WTC11 (cell line): ENCODE data around the gene PAIP2. TPM values are rescaled to one million over a fixed set of nuclear protein-coding genes. Genes with fewer than 3 reads are reported as not detected.

Experiments used
- ATAC-seq: fragments of 200-7000 bp; cut with Tn5 transposase; 2 replicates; pipeline ENCODE4 v1.10.0; 2021; ENCODE audit warnings: mild to moderate bottlenecking, moderate library complexity
- CTCF ChIA-PET: fragments of 300-600 bp; sonication (Branson Sonifier 250); formaldehyde crosslinking; loops from one replicate; lab custom pipeline; 2021; ENCODE audit warnings: antibody characterized with exemption; lab: Charles Lee
- POLR2A ChIA-PET: fragments of 350-600 bp; sonication (Branson Sonifier 250); formaldehyde crosslinking; loops from one replicate; lab custom pipeline; 2021; ENCODE audit warnings: antibody characterized with exemption; lab: Charles Lee
- DNase-seq: peaks from one replicate; pipeline ENCODE4 v3.0.0; 2021; ENCODE audit warnings: low spot score
- H3K27ac Mint-ChIP-seq: 2 replicates; pipeline ENCODE4 v1.8.0; 2021; ENCODE audit warnings: mixed read lengths
- H3K27me3 Mint-ChIP-seq: 2 replicates; pipeline ENCODE4 v1.8.0; 2021; ENCODE audit warnings: low read depth, mild to moderate bottlenecking, moderate library complexity, mixed read lengths
- H3K36me3 Mint-ChIP-seq: 2 replicates; pipeline ENCODE4 v1.8.0; 2021; ENCODE audit warnings: mixed read lengths
- H3K4me1 Mint-ChIP-seq: 2 replicates; pipeline ENCODE4 v1.8.0; 2022; ENCODE audit warnings: mixed read lengths
- H3K4me3 Mint-ChIP-seq: 2 replicates; pipeline ENCODE4 v1.8.0; 2021; ENCODE audit warnings: mild to moderate bottlenecking, moderate library complexity, mixed read lengths
- H3K9me3 Mint-ChIP-seq: 2 replicates; pipeline ENCODE4 v1.8.0; 2021; ENCODE audit warnings: mixed read lengths
- CREM ChIP-seq: sonication (generic); formaldehyde crosslinking; IDR thresholded peaks from 2 replicates; pipeline ENCODE4 v1.8.1; 2022; ENCODE audit warnings: mild to moderate bottlenecking, missing genetic modification reagents, moderate library complexity
- EMX1 ChIP-seq: fragments of 250-450 bp; sonication (Bioruptor Pico); IDR thresholded peaks from 2 replicates; pipeline ENCODE4 v1.8.0; 2021; ENCODE audit warnings: mild to moderate bottlenecking
- ESRRA ChIP-seq: sonication (generic); formaldehyde crosslinking; IDR thresholded peaks from 2 replicates; pipeline ENCODE4 v1.8.1; 2022; ENCODE audit warnings: mild to moderate bottlenecking, missing genetic modification reagents, borderline replicate concordance
- ETV6 ChIP-seq: sonication (generic); formaldehyde crosslinking; IDR thresholded peaks from 2 replicates; pipeline ENCODE4 v1.8.1; 2022; ENCODE audit warnings: mild to moderate bottlenecking, missing genetic modification reagents
- FOXJ3 ChIP-seq: sonication (generic); formaldehyde crosslinking; IDR thresholded peaks from 2 replicates; pipeline ENCODE4 v1.9.0; 2021; ENCODE audit warnings: missing genetic modification reagents, mild to moderate bottlenecking, borderline replicate concordance
- GTF2I ChIP-seq: fragments of 250-450 bp; sonication (Bioruptor Pico); conservative IDR thresholded peaks from 2 replicates; pipeline ENCODE4 v1.4.0; 2021; ENCODE audit warnings: mild to moderate bottlenecking
- KAT7 ChIP-seq: sonication (generic); formaldehyde crosslinking; IDR thresholded peaks from 2 replicates; pipeline ENCODE4 v1.8.1; 2023; ENCODE audit warnings: missing genetic modification reagents, mild to moderate bottlenecking, borderline replicate concordance
- NFE2L1 ChIP-seq: sonication (generic); formaldehyde crosslinking; IDR thresholded peaks from 2 replicates; pipeline ENCODE4 v1.8.1; 2023; ENCODE audit warnings: missing genetic modification reagents
- NFYB ChIP-seq: sonication (generic); formaldehyde crosslinking; conservative IDR thresholded peaks from 2 replicates; pipeline ENCODE4 v1.8.0; 2022; ENCODE audit warnings: low read depth, missing genetic modification reagents
- NR2C2 ChIP-seq: sonication (generic); formaldehyde crosslinking; IDR thresholded peaks from 2 replicates; pipeline ENCODE4 v1.8.0; 2022; ENCODE audit warnings: mild to moderate bottlenecking, missing genetic modification reagents
- RORB ChIP-seq: fragments of 250-450 bp; sonication (Bioruptor Pico); IDR thresholded peaks from 2 replicates; pipeline ENCODE4 v1.9.0; 2021; ENCODE audit warnings: mild to moderate bottlenecking
- SP1 ChIP-seq: sonication (generic); formaldehyde crosslinking; conservative IDR thresholded peaks from 2 replicates; pipeline ENCODE4 v1.8.1; 2022; ENCODE audit warnings: missing genetic modification reagents
- ZNF138 ChIP-seq: sonication (generic); formaldehyde crosslinking; conservative IDR thresholded peaks from 2 replicates; pipeline ENCODE4 v1.8.1; 2022; ENCODE audit warnings: mild to moderate bottlenecking, moderate library complexity, missing genetic modification reagents
- ZNF219 ChIP-seq: sonication (generic); formaldehyde crosslinking; IDR thresholded peaks from 2 replicates; pipeline ENCODE4 v1.8.0; 2023; ENCODE audit warnings: missing genetic modification reagents, mild to moderate bottlenecking, borderline replicate concordance
- ZNF396 ChIP-seq: fragments of 250-450 bp; sonication (Bioruptor Pico); IDR thresholded peaks from 2 replicates; pipeline ENCODE4 v1.8.0; 2021; ENCODE audit warnings: mild to moderate bottlenecking, moderate library complexity, borderline replicate concordance
- ZNF671 ChIP-seq: fragments of 250-450 bp; sonication (Bioruptor Pico); IDR thresholded peaks from 2 replicates; pipeline ENCODE4 v1.8.0; 2021; ENCODE audit warnings: mild to moderate bottlenecking
- total RNA-seq: library from RNA; stranded (reverse); gene quantifications from 3 replicates; pipeline ENCODE4 v1.2.3, GENCODE V29; 2021
- TF ChIP-seq, protein P1 (sequence below): sonication (generic); formaldehyde crosslinking; IDR thresholded peaks from 2 replicates; pipeline ENCODE4 v1.8.0; 2022; ENCODE audit warnings: mild to moderate bottlenecking, missing genetic modification reagents
- TF ChIP-seq, protein P2 (sequence below): fragments of 250-450 bp; sonication (Bioruptor Pico); IDR thresholded peaks from 2 replicates; pipeline ENCODE4 v1.9.0; 2021; ENCODE audit warnings: moderate library complexity, mild to moderate bottlenecking, inconsistent platforms, borderline replicate concordance
- TF ChIP-seq, protein P3 (sequence below): sonication (generic); formaldehyde crosslinking; IDR thresholded peaks from 2 replicates; pipeline ENCODE4 v1.8.1; 2022; ENCODE audit warnings: low read depth, mild to moderate bottlenecking, moderate library complexity, missing genetic modification reagents, borderline replicate concordance
- TF ChIP-seq, protein P4 (sequence below): sonication (generic); formaldehyde crosslinking; IDR thresholded peaks from 2 replicates; pipeline ENCODE4 v1.8.0; 2022; ENCODE audit warnings: mild to moderate bottlenecking, missing genetic modification reagents
- TF ChIP-seq, protein P5 (sequence below): sonication (generic); formaldehyde crosslinking; IDR thresholded peaks from 2 replicates; pipeline ENCODE4 v1.8.1; 2022; ENCODE audit warnings: low read depth, missing genetic modification reagents, borderline replicate concordance
- TF ChIP-seq, protein P6 (sequence below): sonication (generic); formaldehyde crosslinking; IDR thresholded peaks from 2 replicates; pipeline ENCODE4 v1.8.0; 2022; ENCODE audit warnings: mild to moderate bottlenecking, missing genetic modification reagents
- TF ChIP-seq, protein P7 (sequence below): fragments of 250-450 bp; sonication (Bioruptor Pico); IDR thresholded peaks from 2 replicates; pipeline ENCODE4 v1.9.0; 2021; ENCODE audit warnings: mild to moderate bottlenecking
- TF ChIP-seq, protein P8 (sequence below): sonication (generic); formaldehyde crosslinking; IDR thresholded peaks from 2 replicates; pipeline ENCODE4 v1.8.1; 2023; ENCODE audit warnings: mild to moderate bottlenecking, missing genetic modification reagents

Gene PAIP2
- total RNA-seq, 1 experiment from 2014 or later: 126 TPM

DNA sequence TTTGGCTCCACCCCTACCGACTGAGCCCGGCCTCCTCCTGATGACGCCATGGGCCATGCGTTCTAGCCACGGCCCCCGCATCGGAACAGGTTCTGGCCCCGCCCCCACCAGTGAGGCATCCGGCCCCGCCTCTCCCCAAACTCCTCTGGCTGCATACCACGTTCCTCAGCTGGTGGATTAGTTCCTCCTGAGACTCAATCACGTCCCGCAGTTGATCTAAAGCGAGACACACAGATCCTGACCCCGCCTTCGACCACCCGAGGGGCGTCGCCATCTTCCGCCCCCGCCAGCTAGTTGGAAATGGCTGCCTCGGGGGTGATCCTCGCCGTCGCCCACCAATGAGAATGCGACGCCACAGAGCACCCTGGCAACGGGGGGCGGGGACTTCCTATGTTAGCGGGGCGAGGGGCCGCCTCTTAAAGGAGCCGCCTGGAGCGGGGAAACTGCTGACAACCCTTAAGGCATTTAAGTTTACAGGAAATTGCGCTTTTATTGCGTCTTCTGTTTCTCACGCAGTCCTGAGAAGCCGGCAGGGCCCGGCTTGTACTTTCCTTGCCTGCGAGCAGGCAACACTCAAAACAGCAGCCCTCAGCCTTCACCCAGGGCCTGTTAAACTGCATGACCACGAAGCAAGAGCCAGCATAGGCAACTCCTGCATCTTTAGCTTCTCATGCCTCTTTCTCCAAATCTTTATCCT is 62.3 kb downstream of the PAIP2 start, which contains the start of gene SPATA24:
Gene SPATA24 (minus strand): TSS at position 303 of the 697 bp plus-strand sequence. CDS start 29 bp downstream, at position 274.
- DNase-seq (peak; percentile 98), ATAC-seq (peak; percentile 93)
- CTCF ChIA-PET: interaction anchor here (0.6 to 3.4 kb wide), 9 partner anchors 11 to 371 kb away, joined by 3 to 31 read pairs (median 3); partner anchors contain the start of genes CXXC5 and PROB1
- POLR2A ChIA-PET: interaction anchor here (0.9 to 1.5 kb wide), 5 partner anchors 9 to 130 kb away, joined by 3 to 4 read pairs (median 4); partner anchors contain the start of genes DNAJC18, PAIP2 and PROB1
- no peaks in the 10 kb centered on the region for H3K27me3 Mint-ChIP-seq
- peak within 1 kb of the TSS; percentile 100 for H3K27ac Mint-ChIP-seq
- peak within 1 kb of the TSS; percentile 94 for H3K4me3 Mint-ChIP-seq
- H3K9me3 Mint-ChIP-seq: no peaks in the 10 kb centered on the region
- H3K4me1 Mint-ChIP-seq: peaks cover 16% of the 10 kb centered on the region
- TF ChIP-seq, protein P1, sequence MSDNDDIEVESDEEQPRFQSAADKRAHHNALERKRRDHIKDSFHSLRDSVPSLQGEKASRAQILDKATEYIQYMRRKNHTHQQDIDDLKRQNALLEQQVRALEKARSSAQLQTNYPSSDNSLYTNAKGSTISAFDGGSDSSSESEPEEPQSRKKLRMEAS (CRISPR knock-in tag): peak; percentile 87
- TF ChIP-seq, protein P2, sequence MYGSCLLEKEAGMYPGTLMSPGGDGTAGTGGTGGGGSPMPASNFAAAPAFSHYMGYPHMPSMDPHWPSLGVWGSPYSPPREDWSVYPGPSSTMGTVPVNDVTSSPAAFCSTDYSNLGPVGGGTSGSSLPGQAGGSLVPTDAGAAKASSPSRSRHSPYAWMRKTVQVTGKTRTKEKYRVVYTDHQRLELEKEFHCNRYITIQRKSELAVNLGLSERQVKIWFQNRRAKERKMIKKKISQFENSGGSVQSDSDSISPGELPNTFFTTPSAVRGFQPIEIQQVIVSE (CRISPR knock-in tag): no peak
- TF ChIP-seq NR2C2 (CRISPR knock-in tag) (no peak), ETV6 (CRISPR knock-in tag) (peak; percentile 81), ZNF219 (no peak), RORB (CRISPR knock-in tag) (no peak), ESRRA (CRISPR knock-in tag) (no peak), NFYB (peak; percentile 76), ZNF396 (CRISPR knock-in tag) (no peak), SP1 (CRISPR knock-in tag) (peak; percentile 88), FOXJ3 (CRISPR knock-in tag) (no peak), KAT7 (CRISPR knock-in tag) (no peak), NFE2L1 (CRISPR knock-in tag) (no peak), GTF2I (no peak), EMX1 (CRISPR knock-in tag) (no peak), ZNF138 (CRISPR knock-in tag) (no peak), ZNF671 (CRISPR knock-in tag) (no peak), CREM (peak; percentile 20; the same call in 1 of the 2 replicates)
- TF ChIP-seq, protein P3, sequence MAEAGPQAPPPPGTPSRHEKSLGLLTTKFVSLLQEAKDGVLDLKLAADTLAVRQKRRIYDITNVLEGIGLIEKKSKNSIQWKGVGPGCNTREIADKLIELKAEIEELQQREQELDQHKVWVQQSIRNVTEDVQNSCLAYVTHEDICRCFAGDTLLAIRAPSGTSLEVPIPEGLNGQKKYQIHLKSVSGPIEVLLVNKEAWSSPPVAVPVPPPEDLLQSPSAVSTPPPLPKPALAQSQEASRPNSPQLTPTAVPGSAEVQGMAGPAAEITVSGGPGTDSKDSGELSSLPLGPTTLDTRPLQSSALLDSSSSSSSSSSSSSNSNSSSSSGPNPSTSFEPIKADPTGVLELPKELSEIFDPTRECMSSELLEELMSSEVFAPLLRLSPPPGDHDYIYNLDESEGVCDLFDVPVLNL (CRISPR knock-in tag): no peak
- TF ChIP-seq, protein P4, sequence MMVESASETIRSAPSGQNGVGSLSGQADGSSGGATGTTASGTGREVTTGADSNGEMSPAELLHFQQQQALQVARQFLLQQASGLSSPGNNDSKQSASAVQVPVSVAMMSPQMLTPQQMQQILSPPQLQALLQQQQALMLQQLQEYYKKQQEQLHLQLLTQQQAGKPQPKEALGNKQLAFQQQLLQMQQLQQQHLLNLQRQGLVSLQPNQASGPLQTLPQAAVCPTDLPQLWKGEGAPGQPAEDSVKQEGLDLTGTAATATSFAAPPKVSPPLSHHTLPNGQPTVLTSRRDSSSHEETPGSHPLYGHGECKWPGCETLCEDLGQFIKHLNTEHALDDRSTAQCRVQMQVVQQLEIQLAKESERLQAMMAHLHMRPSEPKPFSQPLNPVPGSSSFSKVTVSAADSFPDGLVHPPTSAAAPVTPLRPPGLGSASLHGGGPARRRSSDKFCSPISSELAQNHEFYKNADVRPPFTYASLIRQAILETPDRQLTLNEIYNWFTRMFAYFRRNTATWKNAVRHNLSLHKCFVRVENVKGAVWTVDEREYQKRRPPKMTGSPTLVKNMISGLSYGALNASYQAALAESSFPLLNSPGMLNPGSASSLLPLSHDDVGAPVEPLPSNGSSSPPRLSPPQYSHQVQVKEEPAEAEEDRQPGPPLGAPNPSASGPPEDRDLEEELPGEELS: 0 out of 2 replicates have a peak, but pooled peaks have one; percentile 31
- TF ChIP-seq, protein P5, sequence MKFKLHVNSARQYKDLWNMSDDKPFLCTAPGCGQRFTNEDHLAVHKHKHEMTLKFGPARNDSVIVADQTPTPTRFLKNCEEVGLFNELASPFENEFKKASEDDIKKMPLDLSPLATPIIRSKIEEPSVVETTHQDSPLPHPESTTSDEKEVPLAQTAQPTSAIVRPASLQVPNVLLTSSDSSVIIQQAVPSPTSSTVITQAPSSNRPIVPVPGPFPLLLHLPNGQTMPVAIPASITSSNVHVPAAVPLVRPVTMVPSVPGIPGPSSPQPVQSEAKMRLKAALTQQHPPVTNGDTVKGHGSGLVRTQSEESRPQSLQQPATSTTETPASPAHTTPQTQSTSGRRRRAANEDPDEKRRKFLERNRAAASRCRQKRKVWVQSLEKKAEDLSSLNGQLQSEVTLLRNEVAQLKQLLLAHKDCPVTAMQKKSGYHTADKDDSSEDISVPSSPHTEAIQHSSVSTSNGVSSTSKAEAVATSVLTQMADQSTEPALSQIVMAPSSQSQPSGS (CRISPR knock-in tag): no peak
- TF ChIP-seq, protein P6, sequence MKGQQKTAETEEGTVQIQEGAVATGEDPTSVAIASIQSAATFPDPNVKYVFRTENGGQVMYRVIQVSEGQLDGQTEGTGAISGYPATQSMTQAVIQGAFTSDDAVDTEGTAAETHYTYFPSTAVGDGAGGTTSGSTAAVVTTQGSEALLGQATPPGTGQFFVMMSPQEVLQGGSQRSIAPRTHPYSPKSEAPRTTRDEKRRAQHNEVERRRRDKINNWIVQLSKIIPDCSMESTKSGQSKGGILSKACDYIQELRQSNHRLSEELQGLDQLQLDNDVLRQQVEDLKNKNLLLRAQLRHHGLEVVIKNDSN: no peak
- TF ChIP-seq, protein P7, sequence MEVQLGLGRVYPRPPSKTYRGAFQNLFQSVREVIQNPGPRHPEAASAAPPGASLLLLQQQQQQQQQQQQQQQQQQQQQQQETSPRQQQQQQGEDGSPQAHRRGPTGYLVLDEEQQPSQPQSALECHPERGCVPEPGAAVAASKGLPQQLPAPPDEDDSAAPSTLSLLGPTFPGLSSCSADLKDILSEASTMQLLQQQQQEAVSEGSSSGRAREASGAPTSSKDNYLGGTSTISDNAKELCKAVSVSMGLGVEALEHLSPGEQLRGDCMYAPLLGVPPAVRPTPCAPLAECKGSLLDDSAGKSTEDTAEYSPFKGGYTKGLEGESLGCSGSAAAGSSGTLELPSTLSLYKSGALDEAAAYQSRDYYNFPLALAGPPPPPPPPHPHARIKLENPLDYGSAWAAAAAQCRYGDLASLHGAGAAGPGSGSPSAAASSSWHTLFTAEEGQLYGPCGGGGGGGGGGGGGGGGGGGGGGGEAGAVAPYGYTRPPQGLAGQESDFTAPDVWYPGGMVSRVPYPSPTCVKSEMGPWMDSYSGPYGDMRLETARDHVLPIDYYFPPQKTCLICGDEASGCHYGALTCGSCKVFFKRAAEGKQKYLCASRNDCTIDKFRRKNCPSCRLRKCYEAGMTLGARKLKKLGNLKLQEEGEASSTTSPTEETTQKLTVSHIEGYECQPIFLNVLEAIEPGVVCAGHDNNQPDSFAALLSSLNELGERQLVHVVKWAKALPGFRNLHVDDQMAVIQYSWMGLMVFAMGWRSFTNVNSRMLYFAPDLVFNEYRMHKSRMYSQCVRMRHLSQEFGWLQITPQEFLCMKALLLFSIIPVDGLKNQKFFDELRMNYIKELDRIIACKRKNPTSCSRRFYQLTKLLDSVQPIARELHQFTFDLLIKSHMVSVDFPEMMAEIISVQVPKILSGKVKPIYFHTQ (CRISPR knock-in tag): no peak
- TF ChIP-seq, protein P8, sequence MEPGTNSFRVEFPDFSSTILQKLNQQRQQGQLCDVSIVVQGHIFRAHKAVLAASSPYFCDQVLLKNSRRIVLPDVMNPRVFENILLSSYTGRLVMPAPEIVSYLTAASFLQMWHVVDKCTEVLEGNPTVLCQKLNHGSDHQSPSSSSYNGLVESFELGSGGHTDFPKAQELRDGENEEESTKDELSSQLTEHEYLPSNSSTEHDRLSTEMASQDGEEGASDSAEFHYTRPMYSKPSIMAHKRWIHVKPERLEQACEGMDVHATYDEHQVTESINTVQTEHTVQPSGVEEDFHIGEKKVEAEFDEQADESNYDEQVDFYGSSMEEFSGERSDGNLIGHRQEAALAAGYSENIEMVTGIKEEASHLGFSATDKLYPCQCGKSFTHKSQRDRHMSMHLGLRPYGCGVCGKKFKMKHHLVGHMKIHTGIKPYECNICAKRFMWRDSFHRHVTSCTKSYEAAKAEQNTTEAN: no peak
- H3K36me3 Mint-ChIP-seq: peaks cover 12% of the 10 kb centered on the region
